ENCODE results near the gene WDR87.

The WDR87 gene

DNA sequence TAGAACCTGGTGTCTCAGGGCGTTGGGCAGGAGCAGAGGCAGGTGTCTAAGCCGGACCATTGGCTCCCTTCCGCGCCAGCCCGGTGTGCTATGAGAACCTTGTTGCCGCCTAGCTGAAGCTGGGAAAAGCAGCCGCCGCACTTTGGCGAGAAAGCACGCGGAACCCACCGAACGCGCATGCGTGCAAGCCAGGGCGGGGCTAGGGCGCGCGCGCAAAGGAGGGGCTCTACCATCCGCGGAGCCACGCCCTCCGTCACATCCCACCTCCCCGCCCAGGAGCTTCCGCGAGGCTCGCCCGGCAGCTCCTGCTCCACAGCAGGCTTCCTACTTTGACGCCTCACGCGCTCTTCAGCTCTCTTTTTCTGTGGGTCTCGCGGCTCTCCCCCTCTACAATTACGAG is 51.3 kb downstream of the WDR87 start:
- no peak overlapping the region for H3K4me3 ChIP-seq (ENCODE audit: low read length)

GRCh38 chr19:37845932-37846331 is 60.5 kb downstream of the WDR87 start:
- Histone ChIP-seq H3K4me2 (ENCODE audit: low read length) (no peak overlapping the region), H3K9ac (ENCODE audit: low read length) (no peak overlapping the region), H2AFZ (ENCODE audit: low read depth, low read length) (no peak overlapping the region), H3K9me3 (ENCODE audit: insufficient read depth, low read length) (no peaks in the 10 kb centered on the region), H3K27ac (ENCODE audit: low read length) (no peak overlapping the region), H3K27me3 (ENCODE audit: low read depth, low read length) (no peaks in the 10 kb centered on the region), H3K79me2 (ENCODE audit: low read length) (no peaks in the 10 kb centered on the region), H3K36me3 (replicated peaks; ENCODE audit: low read depth, low read length) (no peaks in the 10 kb centered on the region), H4K20me1 (ENCODE audit: insufficient read depth, low read length) (no peaks in the 10 kb centered on the region), H3K4me1 (ENCODE audit: low read length) (no peaks in the 10 kb centered on the region), H3K4me3 (ENCODE audit: low read length) (no peak overlapping the region)
- TF ChIP-seq EZH2phosphoT487 (IDR thresholded peaks at IDR 0.05; ENCODE audit: low read depth), result no peak

More for the DNA sequence above, 51.3 kb downstream of the WDR87 start:
- Histone ChIP-seq H3K9me3 (ENCODE audit: insufficient read depth, low read length) (0 out of 2 replicates have a peak, but pooled peaks cover 5% of the 10 kb centered on the region), H3K36me3 (replicated peaks; ENCODE audit: low read depth, low read length) (no peaks in the 10 kb centered on the region), H2AFZ (ENCODE audit: low read depth, low read length) (no peak overlapping the region), H3K4me1 (ENCODE audit: low read length) (no peaks in the 10 kb centered on the region), H3K79me2 (ENCODE audit: low read length) (no peaks in the 10 kb centered on the region), H3K27me3 (ENCODE audit: low read depth, low read length) (no peaks in the 10 kb centered on the region), H3K4me2 (ENCODE audit: low read length) (no peak overlapping the region), H3K27ac (ENCODE audit: low read length) (no peak overlapping the region), H3K9ac (ENCODE audit: low read length) (no peak overlapping the region), H4K20me1 (ENCODE audit: insufficient read depth, low read length) (no peaks in the 10 kb centered on the region)
- TF ChIP-seq CTCF (IDR thresholded peaks at IDR 0.05; ENCODE audit: low read depth, low read length) (no peak), EZH2phosphoT487 (IDR thresholded peaks at IDR 0.05; ENCODE audit: low read depth) (no peak)
